ENCODE results near the gene MUSTN1. TPM values are rescaled to one million over a fixed set of nuclear protein-coding genes. Genes with fewer than 3 reads are reported as not detected.

The MUSTN1 gene
- total and polyA plus RNA-seq, 2 donors (not counting 1 experiment from before 2014, with no cell fraction given), result 0.79 to 11.2 TPM

- Histone ChIP-seq H3K4me3 (ENCODE audit: control extremely low read depth in 1 of 5, extremely low read depth in 1 of 5, insufficient read depth in 1 of 5, low read depth in 2 of 5, low read length in 4 of 5) (no peak overlapping the region), H3K79me2 (ENCODE audit: control insufficient read depth, insufficient read depth, low read length) (no peaks in the 10 kb centered on the region), H3K27ac (ENCODE audit: low read length in 2 of 2) (no peak overlapping the region), H3K4me1 (ENCODE audit: control insufficient read depth in 2 of 2, insufficient read depth in 2 of 2, low read length in 2 of 2) (no peaks in the 10 kb centered on the region), H3K36me3 (replicated peaks in 1 of 2; ENCODE audit: control extremely low read depth in 1 of 2, control insufficient read depth in 1 of 2, extremely low read depth in 1 of 2, insufficient read depth in 2 of 2, low read length in 1 of 2) (peaks cover 0 to 7% of the 10 kb centered on the region in 2 experiments), H4K20me1 (ENCODE audit: control insufficient read depth, insufficient read depth, low read length, poor library complexity, severe bottlenecking) (no peaks in the 10 kb centered on the region), H2AFZ (ENCODE audit: insufficient read depth, low read depth, low read length, poor library complexity, severe bottlenecking) (no peak overlapping the region), H3K4me2 (replicated peaks; ENCODE audit: low read depth, low read length, poor library complexity, severe bottlenecking) (no peak overlapping the region), H3K27me3 (replicated peaks in 1 of 4; ENCODE audit: control extremely low read depth in 1 of 4, control insufficient read depth in 3 of 4, insufficient read depth in 4 of 4, low read length in 3 of 4) (no peaks in the 10 kb centered on the region), H3K9ac (ENCODE audit: low read length) (no peak overlapping the region), H3K9me3 (ENCODE audit: control extremely low read depth in 1 of 3, control insufficient read depth in 2 of 3, insufficient read depth in 1 of 3, low read length in 2 of 3) (no peaks in the 10 kb centered on the region)
- Mint-ChIP-seq H3K4me1 (no peaks in the 10 kb centered on the region), H3K4me3 (no peak overlapping the region), H3K27ac (no peak overlapping the region), H3K9me3 (ENCODE audit: insufficient read depth) (peaks cover 2% of the 10 kb centered on the region), H3K27me3 (no peaks in the 10 kb centered on the region)
- POLR2A ChIA-PET, result no interaction called here
- intact Hi-C loops (cut with micrococcal nuclease), result no loop called here
- ATAC-seq (ENCODE audit: low read depth) (no peak), DNase-seq (no peak)
- no peak for TF ChIP-seq CTCF (IDR thresholded peaks at IDR 0.05)
- 100% methylated on average over 3 of the region's 5 CpGs for WGBS (ENCODE audit: insufficient coverage)
- CTCF ChIA-PET, result no interaction called here
Observed at GRCh38 chr3:52857864-52858263, 23.0 kb upstream of the MUSTN1 start.

- Histone ChIP-seq H3K4me2 (replicated peaks; ENCODE audit: low read depth, low read length, poor library complexity, severe bottlenecking) (no peak overlapping the region), H3K9ac (ENCODE audit: low read length) (no peak overlapping the region), H2AFZ (ENCODE audit: insufficient read depth, low read depth, low read length, poor library complexity, severe bottlenecking) (no peak overlapping the region), H3K27me3 (replicated peaks in 1 of 4; ENCODE audit: control extremely low read depth in 1 of 4, control insufficient read depth in 3 of 4, insufficient read depth in 4 of 4, low read length in 3 of 4) (no peaks in the 10 kb centered on the region), H3K4me3 (ENCODE audit: control extremely low read depth in 1 of 5, extremely low read depth in 1 of 5, insufficient read depth in 1 of 5, low read depth in 2 of 5, low read length in 4 of 5) (no peak overlapping the region), H3K36me3 (replicated peaks in 1 of 2; ENCODE audit: control extremely low read depth in 1 of 2, control insufficient read depth in 1 of 2, extremely low read depth in 1 of 2, insufficient read depth in 2 of 2, low read length in 1 of 2) (peaks cover 0 to 9% of the 10 kb centered on the region in 2 experiments), H4K20me1 (ENCODE audit: control insufficient read depth, insufficient read depth, low read length, poor library complexity, severe bottlenecking) (no peaks in the 10 kb centered on the region), H3K9me3 (ENCODE audit: control extremely low read depth in 1 of 3, control insufficient read depth in 2 of 3, insufficient read depth in 1 of 3, low read length in 2 of 3) (no peaks in the 10 kb centered on the region), H3K4me1 (ENCODE audit: control insufficient read depth in 2 of 2, insufficient read depth in 2 of 2, low read length in 2 of 2) (no peaks in the 10 kb centered on the region), H3K79me2 (ENCODE audit: control insufficient read depth, insufficient read depth, low read length) (no peaks in the 10 kb centered on the region), H3K27ac (ENCODE audit: low read length in 2 of 2) (no peak overlapping the region)
- H3K27ac Mint-ChIP-seq, result no peak overlapping the region
- no CpG with 5 or more reads among the region's 3 CpGs for WGBS (ENCODE audit: insufficient coverage)
- DNase-seq (no peak), ATAC-seq (ENCODE audit: low read depth) (no peak)
- no peaks in the 10 kb centered on the region for H3K9me3 Mint-ChIP-seq (ENCODE audit: insufficient read depth)
- no peak for TF ChIP-seq EZH2 (IDR thresholded peaks at IDR 0.05; ENCODE audit: borderline replicate concordance, insufficient read depth, low read depth, low read length, poor library complexity, severe bottlenecking)
- TF ChIP-seq CTCF (IDR thresholded peaks at IDR 0.05), result no peak
- intact Hi-C loops (cut with micrococcal nuclease), result no loop called here
- H3K4me1 Mint-ChIP-seq, result no peaks in the 10 kb centered on the region
- ChIA-PET POLR2A (no interaction called here), CTCF (no interaction called here)
- no peak overlapping the region for H3K4me3 Mint-ChIP-seq
- no peaks in the 10 kb centered on the region for H3K27me3 Mint-ChIP-seq
Observed at GRCh38 chr3:52857133-52857532, 22.3 kb upstream of the MUSTN1 start.
